GM21723 (cell line): Measurements from ENCODE around the gene CHD6.
"Not testable (repeated sequence)": the region's sequence is repeated elsewhere in the genome, so short reads cannot be mapped to it uniquely, and the experiment has no call there.

ENCODE experiments used
- ATAC-seq: cut with Tn5 transposase; IDR thresholded peaks from one replicate; pipeline ENCODE4 v1.9.1; 2021; ENCODE audit warnings: mild to moderate bottlenecking, moderate library complexity; ENCODE audit not compliant: unreplicated experiment

The CHD6 gene

GRCh38 chr20:41551011-41551705 lies 67.0 kb downstream of the CHD6 start:
- ATAC-seq, result no peak

DNA sequence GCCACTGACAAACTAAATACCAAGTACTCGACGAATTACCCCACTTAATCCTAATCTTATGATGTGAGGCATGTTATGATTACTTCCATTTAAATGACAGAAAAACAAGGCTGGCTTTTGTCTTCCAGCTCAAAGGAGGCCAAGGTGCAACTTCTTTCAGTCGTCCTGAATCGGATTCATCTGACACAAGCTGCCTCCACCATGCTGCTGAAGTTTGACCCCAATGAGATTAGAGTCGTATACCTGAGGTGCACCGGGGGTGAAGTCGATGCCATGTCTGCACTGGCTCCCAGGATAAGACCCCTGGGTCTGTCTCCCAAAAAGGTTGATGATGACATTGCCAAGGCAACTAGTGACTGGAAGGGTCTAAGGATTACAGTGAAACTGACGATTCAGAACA lies 71.0 kb downstream of the CHD6 start:
- ATAC-seq, result no peak

DNA sequence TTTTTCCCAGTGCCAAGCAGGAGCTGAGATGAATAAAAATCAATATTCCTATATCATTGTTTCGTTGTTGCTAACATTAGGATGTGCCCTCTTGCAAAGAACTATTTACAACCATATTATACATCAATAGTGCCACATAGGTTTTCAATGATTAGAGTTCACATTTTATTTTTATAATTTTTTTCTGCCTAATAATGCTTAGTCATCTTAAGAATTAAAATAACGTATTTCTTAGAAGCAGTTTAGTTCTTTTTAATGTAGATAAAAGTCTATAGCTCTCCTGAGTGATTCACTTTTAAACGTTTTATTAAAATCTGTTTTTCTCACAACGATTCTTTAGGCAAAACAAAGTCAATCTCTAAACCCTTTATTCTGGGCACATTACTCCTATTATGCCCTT lies 71.6 kb downstream of the CHD6 start:
- no peak for ATAC-seq

- no peak for ATAC-seq
Measured at GRCh38 chr20:41544472-41544871, 73.7 kb downstream of the CHD6 start.

DNA sequence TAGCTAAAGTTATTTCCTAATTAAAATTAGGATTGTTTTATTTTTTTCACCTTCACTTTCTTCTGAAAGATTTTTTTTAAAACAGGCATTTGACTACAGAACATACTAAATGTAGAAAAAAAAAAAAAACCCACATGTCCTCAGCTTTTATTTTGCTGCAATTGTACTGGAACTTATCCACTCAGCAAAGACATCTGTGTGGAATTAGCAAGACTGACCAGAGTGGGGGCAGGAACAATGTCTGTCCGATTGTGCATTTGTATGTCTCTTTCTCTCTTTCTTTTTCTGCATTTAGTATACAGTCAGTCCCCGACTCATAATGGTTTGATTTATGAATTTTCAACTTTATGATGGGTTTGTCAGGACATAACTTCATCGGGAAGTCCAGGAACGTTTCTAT lies 77.3 kb downstream of the CHD6 start:
- ATAC-seq, result no peak

- no peak for ATAC-seq
Measured at GRCh38 chr20:41540459-41540858, 77.7 kb downstream of the CHD6 start.

- no peak for ATAC-seq
Measured at GRCh38 chr20:41538810-41539596, 79.2 kb downstream of the CHD6 start.

- no peak for ATAC-seq
Measured at GRCh38 chr20:41537865-41538264, 80.3 kb downstream of the CHD6 start.

DNA sequence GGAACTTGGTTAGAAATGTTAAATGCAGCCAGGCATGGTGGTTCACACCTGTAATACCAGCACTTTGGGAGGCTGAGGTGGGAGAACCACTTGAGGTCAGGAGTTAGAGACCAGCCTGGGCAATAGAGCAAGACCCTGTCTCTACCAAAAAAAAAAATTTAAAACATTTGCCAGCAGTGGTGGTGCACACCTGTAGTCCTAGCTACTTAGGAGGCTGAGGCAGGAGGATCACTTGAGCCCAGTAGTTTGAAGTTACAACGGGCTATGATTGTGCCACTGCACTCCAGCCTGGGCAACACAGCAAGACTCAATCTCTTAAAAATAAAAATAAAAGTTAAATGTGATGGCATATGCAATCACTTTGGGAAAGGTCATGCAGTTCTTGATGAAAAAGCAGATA lies 82.6 kb downstream of the CHD6 start:
- ATAC-seq, result not testable (repeated sequence)

DNA sequence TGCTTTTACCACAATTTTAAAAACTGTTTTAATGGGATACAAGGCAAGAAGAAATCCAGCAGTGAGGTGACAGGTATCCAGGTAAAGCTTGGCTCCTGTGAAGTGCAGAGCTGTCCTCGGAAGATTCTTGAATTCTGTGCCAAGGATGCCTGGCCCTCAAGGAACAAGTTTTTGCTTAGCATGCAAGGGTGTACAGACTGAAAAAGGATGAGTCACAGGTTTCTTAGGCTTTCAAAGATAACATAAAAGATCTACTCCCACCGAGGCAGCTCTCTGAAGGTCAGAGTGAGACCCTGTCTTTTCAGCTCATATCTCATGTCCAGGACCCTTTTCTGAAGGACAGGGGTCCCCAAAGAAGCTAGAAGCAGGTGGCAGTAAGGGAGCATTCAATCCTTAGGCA lies 83.3 kb downstream of the CHD6 start:
- no peak for ATAC-seq

- no peak for ATAC-seq
Measured at GRCh38 chr20:41534170-41534569, 84.0 kb downstream of the CHD6 start.

DNA sequence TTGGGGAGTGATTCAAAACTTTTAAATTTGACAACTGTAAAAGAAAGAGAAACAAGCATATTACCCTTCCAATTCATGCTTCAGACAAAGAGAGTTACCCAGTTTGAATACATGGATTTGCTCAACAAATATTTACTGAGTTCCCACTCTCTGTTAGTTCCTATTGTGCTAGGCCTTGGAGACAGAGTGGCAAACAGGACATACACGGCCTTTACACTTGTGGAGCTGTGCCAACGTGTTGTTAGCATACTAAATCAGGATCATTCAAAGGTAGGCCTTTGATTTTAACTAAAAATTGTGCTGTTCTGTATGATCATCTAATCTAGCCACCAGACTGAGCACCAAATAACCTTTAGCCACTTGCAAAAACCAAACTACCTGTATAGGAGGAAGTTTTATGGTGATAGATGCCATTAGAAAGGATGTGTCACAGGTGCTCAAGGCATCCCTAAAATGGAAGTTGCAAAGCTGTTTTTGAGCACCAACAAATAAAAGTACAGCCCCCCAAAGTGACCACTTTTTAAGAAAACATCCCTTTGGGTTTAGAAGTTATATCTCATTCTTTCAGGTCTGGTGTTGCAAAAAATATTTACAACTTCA lies 84.5 kb downstream of the CHD6 start:
- no peak for ATAC-seq

DNA sequence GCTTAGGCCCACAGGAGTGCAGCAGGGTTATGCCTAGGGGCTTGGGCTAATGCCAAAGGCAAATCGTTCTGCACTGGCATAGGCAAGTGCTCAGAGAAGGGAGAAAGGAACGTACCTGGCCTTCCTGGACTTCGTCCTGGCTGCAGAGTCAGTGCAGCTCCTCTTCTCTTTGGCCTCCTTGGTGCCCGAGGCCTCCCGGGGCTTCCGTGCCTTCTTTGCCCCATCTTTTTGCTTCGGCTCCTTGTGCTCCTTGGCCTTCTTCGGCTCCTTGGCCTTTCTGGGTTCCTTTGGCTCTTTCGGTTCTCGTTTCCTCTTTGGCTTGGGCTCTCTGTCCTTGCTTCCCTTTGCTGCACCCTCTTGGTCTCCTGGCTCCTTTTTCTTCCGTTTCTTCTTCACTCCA lies 85.2 kb downstream of the CHD6 start:
- no peak for ATAC-seq

- ATAC-seq, result no peak
Measured at GRCh38 chr20:41531518-41532275, 86.5 kb downstream of the CHD6 start.

GRCh38 chr20:41530923-41531322 lies 87.3 kb downstream of the CHD6 start:
- no peak for ATAC-seq

DNA sequence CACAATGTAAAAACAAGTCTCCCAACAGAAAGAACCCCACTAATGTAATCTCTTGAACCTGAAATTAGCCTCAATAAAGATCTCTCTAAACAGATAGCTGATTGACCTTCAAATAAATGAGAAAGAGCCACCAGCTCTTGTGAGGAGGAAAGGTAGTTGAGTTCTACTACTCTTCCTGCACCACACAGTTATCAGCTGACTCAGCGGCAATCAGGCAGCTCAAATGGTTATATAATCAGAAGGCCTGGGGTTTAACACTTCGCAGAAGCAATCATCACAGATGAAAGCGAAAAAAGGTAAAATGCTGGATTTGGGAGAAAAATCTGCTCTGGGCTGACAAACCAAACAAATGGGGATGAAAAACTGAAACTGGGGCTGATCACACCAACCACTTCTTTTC lies 91.8 kb downstream of the CHD6 start:
- ATAC-seq, result no peak

- no peak for ATAC-seq
Measured at GRCh38 chr20:41524980-41525613, 93.1 kb downstream of the CHD6 start.

GRCh38 chr20:41523857-41524256 lies 94.3 kb downstream of the CHD6 start:
- no peak for ATAC-seq

DNA sequence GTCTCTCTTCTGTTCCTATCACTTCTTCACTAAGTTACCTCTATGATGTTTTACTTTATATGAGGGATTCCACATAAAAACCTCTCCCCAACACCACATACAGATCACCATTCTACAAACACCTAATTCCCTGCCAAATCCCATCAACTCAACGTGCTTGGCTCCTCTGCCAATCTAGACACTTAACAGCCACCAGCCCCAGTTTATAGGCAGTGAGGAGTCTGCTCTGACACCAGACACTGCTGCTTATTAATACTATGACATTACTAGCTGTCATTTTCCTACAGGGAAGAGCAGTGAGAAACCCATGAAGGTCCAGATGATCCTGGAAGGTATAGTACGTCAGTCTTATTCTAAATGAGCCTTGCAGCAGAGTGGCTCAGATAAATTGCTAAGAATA lies 104.3 kb downstream of the CHD6 start:
- ATAC-seq, result no peak

- no peak for ATAC-seq
Measured at GRCh38 chr20:41512624-41513023, 105.6 kb downstream of the CHD6 start.
